ENCODE data around the gene NPAS2.

- TF ChIP-seq CTCF (conservative IDR thresholded peaks at IDR 0.05 in 1 of 2, IDR thresholded peaks at IDR 0.05 in 1 of 2; ENCODE audit: extremely low read depth in 1 of 2, insufficient read depth in 1 of 2, low read depth in 1 of 2, low read length in 2 of 2): no peak
- no peak for TF ChIP-seq EZH2 (IDR thresholded peaks at IDR 0.05; ENCODE audit: borderline replicate concordance, low read length)
Observed at GRCh38 chr2:101026923-101027469, 207.1 kb downstream of the NPAS2 start.

Measured in mammary epithelial cell (primary cell).